IPS-18a (cell line): Measurements from ENCODE around the gene MFAP5.

Source experiments
- H3K27ac ChIP-seq: one replicate; pipeline ENCODE4 v1.5.1; 2013; ENCODE audit warnings: low read length
- H3K27me3 ChIP-seq: one replicate; pipeline ENCODE4 v1.6.1; 2013; ENCODE audit warnings: mild to moderate bottlenecking, low read length; ENCODE audit not compliant: control insufficient read depth, insufficient read depth
- H3K36me3 ChIP-seq: one replicate; pipeline ENCODE4 v1.6.1; 2013; ENCODE audit warnings: low read depth, low read length; ENCODE audit not compliant: control insufficient read depth
- H3K4me1 ChIP-seq: one replicate; pipeline ENCODE4 v1.6.1; 2013; ENCODE audit warnings: low read depth, low read length; ENCODE audit not compliant: control insufficient read depth
- H3K4me3 ChIP-seq: one replicate; pipeline ENCODE4 v1.5.1; 2013; ENCODE audit warnings: low read length
- H3K9ac ChIP-seq: one replicate; pipeline ENCODE4 v1.6.1; 2013; ENCODE audit warnings: mild to moderate bottlenecking, low read length, moderate library complexity
- H3K9me3 ChIP-seq: one replicate; pipeline ENCODE4 v1.6.1; 2013; ENCODE audit warnings: low read depth, low read length; ENCODE audit not compliant: control insufficient read depth

The MFAP5 gene

DNA sequence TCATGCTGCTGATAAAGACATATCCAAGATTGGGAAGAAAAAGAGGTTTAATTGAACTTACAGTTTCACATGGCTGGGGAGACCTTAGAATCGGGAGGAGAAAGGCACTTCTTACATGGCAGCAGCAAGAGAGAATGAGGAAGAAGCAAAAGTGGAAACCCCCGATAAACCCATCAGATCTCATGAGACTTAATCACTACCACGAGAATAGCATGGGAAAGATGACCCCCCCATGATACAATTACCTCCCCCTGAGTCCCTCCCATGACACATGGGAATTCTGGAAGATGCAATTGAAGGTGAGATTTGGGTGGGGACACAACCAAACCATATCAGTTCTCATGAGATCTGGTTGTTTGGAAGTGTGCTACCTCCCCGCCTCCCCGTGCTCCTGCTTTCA is 9.8 kb upstream of the MFAP5 start:
- no peak overlapping the region for H3K9ac ChIP-seq
- H3K4me1 ChIP-seq: no peaks in the 10 kb centered on the region
- no peak overlapping the region for H3K27ac ChIP-seq
- no peak overlapping the region for H3K4me3 ChIP-seq
- H3K9me3 ChIP-seq: no peaks in the 10 kb centered on the region
- no peaks in the 10 kb centered on the region for H3K27me3 ChIP-seq
- no peaks in the 10 kb centered on the region for H3K36me3 ChIP-seq

DNA sequence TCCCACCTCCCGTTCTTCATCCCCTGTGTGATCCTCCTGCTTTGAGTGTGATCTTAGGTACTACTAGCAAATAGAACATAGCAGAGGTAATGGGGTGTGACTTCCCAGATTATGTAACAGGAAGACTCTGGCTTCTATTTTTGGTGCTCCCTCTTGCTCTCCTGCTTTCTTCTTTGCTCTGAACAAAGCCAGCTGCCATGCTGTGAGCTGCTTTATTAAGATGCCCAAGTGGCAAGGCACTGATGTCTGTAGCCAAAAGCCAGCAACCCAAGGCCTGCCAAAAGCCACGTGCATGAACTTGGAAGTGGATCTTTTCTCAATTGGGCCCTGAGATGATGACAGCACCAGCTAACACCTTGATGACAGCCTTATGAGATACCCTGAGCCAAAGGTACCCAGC is 5.8 kb upstream of the MFAP5 start:
- no peak overlapping the region for H3K4me3 ChIP-seq
- H3K9me3 ChIP-seq: no peaks in the 10 kb centered on the region
- no peaks in the 10 kb centered on the region for H3K36me3 ChIP-seq
- H3K4me1 ChIP-seq: no peaks in the 10 kb centered on the region
- H3K9ac ChIP-seq: no peak overlapping the region
- H3K27me3 ChIP-seq: no peaks in the 10 kb centered on the region
- no peak overlapping the region for H3K27ac ChIP-seq

- H3K27ac ChIP-seq: no peak overlapping the region
- no peaks in the 10 kb centered on the region for H3K4me1 ChIP-seq
Observed at GRCh38 chr12:8667270-8667669, 4.6 kb upstream of the MFAP5 start.

DNA sequence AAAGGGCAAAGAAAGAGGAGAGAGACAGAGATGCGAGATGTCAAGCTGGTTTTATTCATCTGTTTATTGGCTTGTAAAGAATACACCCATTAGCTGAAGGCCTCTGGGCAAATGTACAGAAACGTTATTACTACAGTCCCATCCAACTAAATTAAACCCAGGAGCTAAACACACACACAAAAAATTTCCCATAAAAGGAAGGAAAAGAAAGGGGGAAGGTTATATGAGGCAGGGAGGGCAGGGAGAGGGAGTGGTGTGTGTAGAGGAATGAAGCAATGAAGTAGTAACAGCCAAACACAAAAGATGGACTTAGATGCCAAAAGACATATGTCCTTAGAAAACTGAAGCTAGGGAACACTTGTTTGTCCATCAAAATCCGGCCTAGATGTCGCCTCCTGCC is 3.1 kb upstream of the MFAP5 start:
- Histone ChIP-seq H3K4me1 (no peaks in the 10 kb centered on the region), H3K9me3 (no peaks in the 10 kb centered on the region), H3K27me3 (no peaks in the 10 kb centered on the region), H3K4me3 (no peak overlapping the region), H3K9ac (no peak overlapping the region), H3K36me3 (no peaks in the 10 kb centered on the region), H3K27ac (no peak overlapping the region)

More at GRCh38 chr12:8667270-8667669, 4.6 kb upstream of the MFAP5 start:
- Histone ChIP-seq H3K4me3 (no peak overlapping the region), H3K9me3 (no peaks in the 10 kb centered on the region), H3K9ac (no peak overlapping the region), H3K36me3 (no peaks in the 10 kb centered on the region), H3K27me3 (no peaks in the 10 kb centered on the region)

- no peaks in the 10 kb centered on the region for H3K4me1 ChIP-seq
- no peaks in the 10 kb centered on the region for H3K9me3 ChIP-seq
- H3K4me3 ChIP-seq: no peak overlapping the region
- H3K36me3 ChIP-seq: no peaks in the 10 kb centered on the region
- H3K27ac ChIP-seq: no peak overlapping the region
- no peak overlapping the region for H3K9ac ChIP-seq
- no peaks in the 10 kb centered on the region for H3K27me3 ChIP-seq
Observed at GRCh38 chr12:8664228-8664913, 1.7 kb upstream of the MFAP5 start.

DNA sequence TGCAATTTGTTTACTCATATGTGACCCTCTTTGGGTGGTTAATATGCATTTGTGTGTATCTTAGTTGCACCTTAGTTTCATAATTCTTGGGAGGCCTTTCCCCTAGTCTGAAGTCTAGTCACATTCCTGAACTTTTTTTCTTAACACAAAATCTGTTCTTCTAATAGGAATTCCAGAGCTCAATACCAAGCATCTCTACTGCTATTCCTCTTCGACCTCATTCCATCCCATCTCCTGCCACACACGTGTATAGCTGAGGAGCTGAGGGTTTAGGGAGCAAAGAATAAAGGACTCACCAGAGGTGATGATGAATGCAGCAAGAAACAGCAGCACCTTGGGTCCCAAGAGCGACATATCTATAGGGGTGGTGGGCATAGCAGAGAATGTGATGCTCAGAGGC is 875 bp downstream of the MFAP5 start:
- no peaks in the 10 kb centered on the region for H3K36me3 ChIP-seq
- no peak overlapping the region for H3K27ac ChIP-seq
- no peak overlapping the region for H3K9ac ChIP-seq
- H3K27me3 ChIP-seq: no peaks in the 10 kb centered on the region
- no peaks in the 10 kb centered on the region for H3K9me3 ChIP-seq
- no peaks in the 10 kb centered on the region for H3K4me1 ChIP-seq
- H3K4me3 ChIP-seq: no peak overlapping the region

- Histone ChIP-seq H3K27me3 (no peaks in the 10 kb centered on the region), H3K4me1 (no peaks in the 10 kb centered on the region), H3K4me3 (no peak overlapping the region), H3K27ac (no peak overlapping the region), H3K9me3 (no peaks in the 10 kb centered on the region), H3K36me3 (no peaks in the 10 kb centered on the region), H3K9ac (no peak overlapping the region)
Observed at GRCh38 chr12:8661016-8661415, 1.6 kb downstream of the MFAP5 start.

DNA sequence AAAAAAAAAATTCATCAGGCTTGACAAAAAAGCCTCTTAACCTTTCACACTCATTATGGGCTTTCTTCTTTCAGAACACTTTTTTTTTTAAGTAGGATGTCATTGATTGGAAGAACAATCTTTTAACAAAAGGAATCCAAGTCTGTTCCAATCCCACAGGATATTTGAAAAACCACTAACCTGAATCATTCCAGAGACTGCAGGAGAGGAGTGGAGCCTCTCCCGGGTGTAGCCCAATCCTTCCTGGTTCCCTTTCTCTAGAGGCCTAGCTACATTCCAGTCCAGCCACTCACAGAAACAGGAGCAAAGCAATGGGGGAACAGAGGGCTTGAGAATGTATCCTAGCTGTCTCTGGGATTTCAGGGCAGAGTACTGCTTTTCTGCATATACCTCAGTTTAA is 4.3 kb downstream of the MFAP5 start:
- no peaks in the 10 kb centered on the region for H3K36me3 ChIP-seq
- H3K9me3 ChIP-seq: no peaks in the 10 kb centered on the region
- no peak overlapping the region for H3K27ac ChIP-seq
- no peak overlapping the region for H3K9ac ChIP-seq
- H3K4me3 ChIP-seq: no peak overlapping the region
- no peaks in the 10 kb centered on the region for H3K4me1 ChIP-seq
- H3K27me3 ChIP-seq: no peaks in the 10 kb centered on the region

- Histone ChIP-seq H3K4me1 (no peaks in the 10 kb centered on the region), H3K36me3 (no peaks in the 10 kb centered on the region), H3K4me3 (no peak overlapping the region), H3K27me3 (no peaks in the 10 kb centered on the region), H3K27ac (no peak overlapping the region), H3K9ac (no peak overlapping the region), H3K9me3 (no peaks in the 10 kb centered on the region)
Observed at GRCh38 chr12:8655421-8655820, 7.2 kb downstream of the MFAP5 start.

GRCh38 chr12:8648576-8649205 is 13.9 kb downstream of the MFAP5 start:
- Histone ChIP-seq H3K9ac (no peak overlapping the region), H3K27me3 (no peaks in the 10 kb centered on the region), H3K4me3 (no peak overlapping the region), H3K4me1 (peaks cover 6% of the 10 kb centered on the region), H3K36me3 (no peaks in the 10 kb centered on the region), H3K9me3 (no peaks in the 10 kb centered on the region), H3K27ac (no peak overlapping the region)

DNA sequence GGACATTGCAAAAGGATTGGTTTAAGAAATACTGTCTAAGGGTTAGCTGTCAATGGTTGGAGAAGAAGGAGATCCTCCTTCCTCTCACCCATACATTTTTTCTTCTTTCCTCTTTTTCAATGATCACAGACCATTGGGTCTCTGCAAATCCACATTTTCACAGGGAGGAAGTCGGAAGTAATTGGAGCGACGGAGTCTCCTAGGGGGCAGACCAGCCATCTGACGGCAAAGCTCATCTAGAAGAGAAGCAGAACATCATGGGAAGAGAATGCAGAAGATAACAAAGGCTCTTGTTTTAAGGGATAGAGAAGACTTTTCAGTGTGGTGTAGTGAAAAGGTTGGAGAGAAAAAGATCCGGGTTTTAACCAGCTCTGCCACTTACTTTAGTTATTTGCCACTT is 14.7 kb downstream of the MFAP5 start:
- Histone ChIP-seq H3K27ac (no peak overlapping the region), H3K4me3 (no peak overlapping the region), H3K36me3 (no peaks in the 10 kb centered on the region), H3K9me3 (no peaks in the 10 kb centered on the region), H3K27me3 (no peaks in the 10 kb centered on the region), H3K9ac (no peak overlapping the region), H3K4me1 (peaks cover 6% of the 10 kb centered on the region)
